Measurements from ENCODE around the gene RAPGEF5.

RAPGEF5 gene

GRCh38 chr7:22378199-22378980 is 21.4 kb upstream of the RAPGEF5 start:
- Histone ChIP-seq H3K36me3 (ENCODE audit: insufficient read depth, insufficient read length, low read length) (no peaks in the 10 kb centered on the region), H3K9ac (ENCODE audit: insufficient read length, low read depth) (no peak overlapping the region), H3K27me3 (ENCODE audit: insufficient read depth, insufficient read length) (no peaks in the 10 kb centered on the region)

GRCh38 chr7:22377703-22378102 is 20.7 kb upstream of the RAPGEF5 start:
- DNase-seq (ENCODE audit: low read depth, low spot score), result no peak
- Histone ChIP-seq H3K4me1 (ENCODE audit: insufficient read depth, insufficient read length) (no peaks in the 10 kb centered on the region), H3K27me3 (ENCODE audit: insufficient read depth, insufficient read length) (no peaks in the 10 kb centered on the region), H3K36me3 (ENCODE audit: insufficient read depth, insufficient read length, low read length) (no peaks in the 10 kb centered on the region), H3K9ac (ENCODE audit: insufficient read length, low read depth) (no peak overlapping the region), H3K4me3 (ENCODE audit: insufficient read length, low read depth) (no peak overlapping the region), H3K9me3 (ENCODE audit: insufficient read depth, low read length) (no peaks in the 10 kb centered on the region)
- TF ChIP-seq ZNF274 (IDR thresholded peaks at IDR 0.05; ENCODE audit: low read depth, low read length), result no peak
- no peak for TF ChIP-seq YY1 (IDR thresholded peaks at IDR 0.05; ENCODE audit: insufficient read depth, insufficient read length)
- TF ChIP-seq SUZ12 (IDR thresholded peaks at IDR 0.05; ENCODE audit: extremely low read depth, insufficient read depth, insufficient read length), result no peak

More at GRCh38 chr7:22378199-22378980, 21.4 kb upstream of the RAPGEF5 start:
- H3K9me3 ChIP-seq (ENCODE audit: insufficient read depth, low read length), result no peaks in the 10 kb centered on the region
- no peaks in the 10 kb centered on the region for H3K4me1 ChIP-seq (ENCODE audit: insufficient read depth, insufficient read length)
- H3K4me3 ChIP-seq (ENCODE audit: insufficient read length, low read depth), result no peak overlapping the region
- DNase-seq (ENCODE audit: low read depth, low spot score), result no peak
- no peak for TF ChIP-seq SUZ12 (IDR thresholded peaks at IDR 0.05; ENCODE audit: extremely low read depth, insufficient read depth, insufficient read length)
- TF ChIP-seq YY1 (IDR thresholded peaks at IDR 0.05; ENCODE audit: insufficient read depth, insufficient read length), result no peak
- TF ChIP-seq ZNF274 (IDR thresholded peaks at IDR 0.05; ENCODE audit: low read depth, low read length), result no peak

- no peak overlapping the region for H3K4me3 ChIP-seq (ENCODE audit: insufficient read length, low read depth)
Measured at GRCh38 chr7:22375359-22376048, 18.6 kb upstream of the RAPGEF5 start.

GRCh38 chr7:22373911-22374310 is 17.0 kb upstream of the RAPGEF5 start:
- no peaks in the 10 kb centered on the region for H3K4me1 ChIP-seq (ENCODE audit: insufficient read depth, insufficient read length)
- TF ChIP-seq SUZ12 (IDR thresholded peaks at IDR 0.05; ENCODE audit: extremely low read depth, insufficient read depth, insufficient read length) (no peak), ZNF274 (IDR thresholded peaks at IDR 0.05; ENCODE audit: low read depth, low read length) (no peak), YY1 (IDR thresholded peaks at IDR 0.05; ENCODE audit: insufficient read depth, insufficient read length) (no peak)

More at GRCh38 chr7:22375359-22376048, 18.6 kb upstream of the RAPGEF5 start:
- Histone ChIP-seq H3K4me1 (ENCODE audit: insufficient read depth, insufficient read length) (no peaks in the 10 kb centered on the region), H3K36me3 (ENCODE audit: insufficient read depth, insufficient read length, low read length) (no peaks in the 10 kb centered on the region), H3K9ac (ENCODE audit: insufficient read length, low read depth) (no peak overlapping the region), H3K9me3 (ENCODE audit: insufficient read depth, low read length) (no peaks in the 10 kb centered on the region), H3K27me3 (ENCODE audit: insufficient read depth, insufficient read length) (no peaks in the 10 kb centered on the region)
- DNase-seq (ENCODE audit: low read depth, low spot score), result no peak
- TF ChIP-seq YY1 (IDR thresholded peaks at IDR 0.05; ENCODE audit: insufficient read depth, insufficient read length) (no peak), SUZ12 (IDR thresholded peaks at IDR 0.05; ENCODE audit: extremely low read depth, insufficient read depth, insufficient read length) (no peak), ZNF274 (IDR thresholded peaks at IDR 0.05; ENCODE audit: low read depth, low read length) (no peak)

GRCh38 chr7:22373388-22373787 is 16.4 kb upstream of the RAPGEF5 start:
- no peak for TF ChIP-seq YY1 (IDR thresholded peaks at IDR 0.05; ENCODE audit: insufficient read depth, insufficient read length)
- no peak for TF ChIP-seq SUZ12 (IDR thresholded peaks at IDR 0.05; ENCODE audit: extremely low read depth, insufficient read depth, insufficient read length)
- TF ChIP-seq ZNF274 (IDR thresholded peaks at IDR 0.05; ENCODE audit: low read depth, low read length), result no peak
- no peak overlapping the region for H3K4me3 ChIP-seq (ENCODE audit: insufficient read length, low read depth)

More at GRCh38 chr7:22373911-22374310, 17.0 kb upstream of the RAPGEF5 start:
- no peak for DNase-seq (ENCODE audit: low read depth, low spot score)
- H3K4me3 ChIP-seq (ENCODE audit: insufficient read length, low read depth), result no peak overlapping the region
- no peak overlapping the region for H3K9ac ChIP-seq (ENCODE audit: insufficient read length, low read depth)
- no peaks in the 10 kb centered on the region for H3K9me3 ChIP-seq (ENCODE audit: insufficient read depth, low read length)
- no peaks in the 10 kb centered on the region for H3K36me3 ChIP-seq (ENCODE audit: insufficient read depth, insufficient read length, low read length)
- H3K27me3 ChIP-seq (ENCODE audit: insufficient read depth, insufficient read length), result no peaks in the 10 kb centered on the region

GRCh38 chr7:22372863-22373262 is 15.9 kb upstream of the RAPGEF5 start:
- H3K36me3 ChIP-seq (ENCODE audit: insufficient read depth, insufficient read length, low read length), result no peaks in the 10 kb centered on the region
- no peaks in the 10 kb centered on the region for H3K9me3 ChIP-seq (ENCODE audit: insufficient read depth, low read length)
- TF ChIP-seq YY1 (IDR thresholded peaks at IDR 0.05; ENCODE audit: insufficient read depth, insufficient read length) (no peak), ZNF274 (IDR thresholded peaks at IDR 0.05; ENCODE audit: low read depth, low read length) (no peak), SUZ12 (IDR thresholded peaks at IDR 0.05; ENCODE audit: extremely low read depth, insufficient read depth, insufficient read length) (no peak)
- H3K4me1 ChIP-seq (ENCODE audit: insufficient read depth, insufficient read length), result no peaks in the 10 kb centered on the region
- no peak for DNase-seq (ENCODE audit: low read depth, low spot score)
- no peak overlapping the region for H3K9ac ChIP-seq (ENCODE audit: insufficient read length, low read depth)
- H3K4me3 ChIP-seq (ENCODE audit: insufficient read length, low read depth), result no peak overlapping the region
- H3K27me3 ChIP-seq (ENCODE audit: insufficient read depth, insufficient read length), result no peaks in the 10 kb centered on the region

More at GRCh38 chr7:22373388-22373787, 16.4 kb upstream of the RAPGEF5 start:
- H3K27me3 ChIP-seq (ENCODE audit: insufficient read depth, insufficient read length), result no peaks in the 10 kb centered on the region
- H3K9ac ChIP-seq (ENCODE audit: insufficient read length, low read depth), result no peak overlapping the region
- H3K4me1 ChIP-seq (ENCODE audit: insufficient read depth, insufficient read length), result no peaks in the 10 kb centered on the region
- no peaks in the 10 kb centered on the region for H3K36me3 ChIP-seq (ENCODE audit: insufficient read depth, insufficient read length, low read length)
- no peaks in the 10 kb centered on the region for H3K9me3 ChIP-seq (ENCODE audit: insufficient read depth, low read length)
- DNase-seq (ENCODE audit: low read depth, low spot score), result no peak

GRCh38 chr7:22371878-22372277 is 14.9 kb upstream of the RAPGEF5 start:
- Histone ChIP-seq H3K9ac (ENCODE audit: insufficient read length, low read depth) (no peak overlapping the region), H3K36me3 (ENCODE audit: insufficient read depth, insufficient read length, low read length) (no peaks in the 10 kb centered on the region), H3K9me3 (ENCODE audit: insufficient read depth, low read length) (no peaks in the 10 kb centered on the region), H3K4me1 (ENCODE audit: insufficient read depth, insufficient read length) (no peaks in the 10 kb centered on the region), H3K4me3 (ENCODE audit: insufficient read length, low read depth) (no peak overlapping the region), H3K27me3 (ENCODE audit: insufficient read depth, insufficient read length) (no peaks in the 10 kb centered on the region)
- DNase-seq (ENCODE audit: low read depth, low spot score), result no peak
- no peak for TF ChIP-seq SUZ12 (IDR thresholded peaks at IDR 0.05; ENCODE audit: extremely low read depth, insufficient read depth, insufficient read length)

All from NT2/D1 (cell line).